GM06990 (cell line): ENCODE results near the gene INO80E.
"Not testable (repeated sequence)": the region's sequence is repeated elsewhere in the genome, so short reads cannot be mapped to it uniquely, and the experiment has no call there.

Source experiments
- DNase-seq: peaks from one replicate; pipeline ENCODE4 v3.0.0-alpha.2; 2011; ENCODE audit not compliant: insufficient read length; ENCODE audit errors: extremely low read depth
- H3K27me3 ChIP-seq: replicated peaks from 2 replicates; pipeline ENCODE4 v1.6.0; 2011; ENCODE audit warnings: low read length; ENCODE audit not compliant: control insufficient read depth, insufficient read depth
- H3K36me3 ChIP-seq: 2 replicates; pipeline ENCODE4 v1.5.1; 2011; ENCODE audit warnings: low read length; ENCODE audit not compliant: control insufficient read depth, insufficient read depth
- H3K4me3 ChIP-seq: replicated peaks from 2 replicates; pipeline ENCODE4 v1.5.1; 2011; ENCODE audit warnings: low read depth, mild to moderate bottlenecking, control low read depth, low read length
- TF ChIP-seq, protein P1 (sequence below): IDR thresholded peaks from 2 replicates; pipeline ENCODE4 v1.5.1; 2011; ENCODE audit warnings: low read length, control low read depth, mild to moderate bottlenecking, inconsistent platforms; ENCODE audit not compliant: insufficient read depth, poor library complexity, severe bottlenecking

INO80E gene

DNA sequence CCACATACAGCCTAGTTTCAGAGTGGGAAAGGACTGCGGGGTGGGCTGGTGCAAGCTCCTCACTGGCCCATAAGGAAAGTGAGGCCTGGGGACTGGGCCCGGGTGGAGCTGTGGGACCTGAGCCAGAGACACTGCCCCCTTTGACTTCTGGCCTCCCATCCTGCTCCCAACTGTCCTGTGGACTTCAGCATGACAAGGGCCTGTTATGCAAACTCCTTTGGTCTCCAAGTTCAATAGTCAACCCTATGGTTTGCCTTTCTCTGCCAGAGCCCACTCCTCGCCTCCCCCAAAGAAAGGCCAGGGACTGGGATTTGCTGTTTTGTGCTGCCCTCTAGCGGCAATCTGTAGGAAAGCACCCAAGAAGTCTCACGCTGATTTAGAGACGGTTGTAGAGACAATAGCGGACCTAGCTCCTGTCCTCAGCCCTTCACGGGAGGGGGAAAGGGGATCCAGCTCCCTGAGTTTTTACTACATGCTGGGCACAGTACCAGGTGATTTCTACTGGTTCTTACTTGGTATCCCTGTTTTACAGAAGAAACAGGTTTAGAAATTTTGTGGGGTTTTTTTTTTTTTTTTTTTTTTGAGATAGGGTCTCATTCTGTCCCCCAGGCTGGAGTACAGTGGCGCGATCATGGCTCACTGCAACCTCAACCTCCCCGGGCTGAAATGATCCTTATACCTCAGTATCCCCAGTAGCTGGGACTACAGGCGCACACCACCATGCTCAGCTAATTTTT, 36.2 kb downstream of the INO80E start:
- no peak overlapping the region for H3K4me3 ChIP-seq
- TF ChIP-seq, protein P1, sequence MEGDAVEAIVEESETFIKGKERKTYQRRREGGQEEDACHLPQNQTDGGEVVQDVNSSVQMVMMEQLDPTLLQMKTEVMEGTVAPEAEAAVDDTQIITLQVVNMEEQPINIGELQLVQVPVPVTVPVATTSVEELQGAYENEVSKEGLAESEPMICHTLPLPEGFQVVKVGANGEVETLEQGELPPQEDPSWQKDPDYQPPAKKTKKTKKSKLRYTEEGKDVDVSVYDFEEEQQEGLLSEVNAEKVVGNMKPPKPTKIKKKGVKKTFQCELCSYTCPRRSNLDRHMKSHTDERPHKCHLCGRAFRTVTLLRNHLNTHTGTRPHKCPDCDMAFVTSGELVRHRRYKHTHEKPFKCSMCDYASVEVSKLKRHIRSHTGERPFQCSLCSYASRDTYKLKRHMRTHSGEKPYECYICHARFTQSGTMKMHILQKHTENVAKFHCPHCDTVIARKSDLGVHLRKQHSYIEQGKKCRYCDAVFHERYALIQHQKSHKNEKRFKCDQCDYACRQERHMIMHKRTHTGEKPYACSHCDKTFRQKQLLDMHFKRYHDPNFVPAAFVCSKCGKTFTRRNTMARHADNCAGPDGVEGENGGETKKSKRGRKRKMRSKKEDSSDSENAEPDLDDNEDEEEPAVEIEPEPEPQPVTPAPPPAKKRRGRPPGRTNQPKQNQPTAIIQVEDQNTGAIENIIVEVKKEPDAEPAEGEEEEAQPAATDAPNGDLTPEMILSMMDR, result peak; percentile 83

DNA sequence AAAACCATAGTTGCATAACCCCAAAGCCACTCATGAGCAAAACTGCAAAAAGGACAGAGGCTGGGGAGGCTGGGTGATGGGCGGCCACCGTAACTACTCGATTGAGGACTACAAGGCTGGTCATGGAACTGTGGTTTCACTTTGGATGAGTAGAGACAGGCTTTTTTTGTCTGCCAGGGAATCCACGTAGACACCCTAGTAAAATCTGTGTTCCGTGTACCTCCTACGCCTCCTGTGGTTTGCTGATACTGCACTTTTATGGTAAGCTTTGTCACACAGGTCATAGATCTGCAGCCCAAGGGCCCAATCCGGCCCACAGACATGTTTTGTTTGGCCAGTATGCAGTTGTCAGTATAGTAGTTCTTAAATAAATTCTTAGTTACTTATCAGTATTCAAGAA, 37.2 kb downstream of the INO80E start:
- Histone ChIP-seq H3K36me3 (no peaks in the 10 kb centered on the region), H3K4me3 (no peak overlapping the region), H3K27me3 (no peaks in the 10 kb centered on the region; the same call in 1 of the 2 replicates)
- TF ChIP-seq, protein P1, result no peak
- no peak for DNase-seq

More for the DNA sequence above, 36.2 kb downstream of the INO80E start:
- Histone ChIP-seq H3K36me3 (no peaks in the 10 kb centered on the region), H3K27me3 (no peaks in the 10 kb centered on the region; the same call in 1 of the 2 replicates)
- DNase-seq, result no peak

GRCh38 chr16:30040221-30040620, 44.2 kb downstream of the INO80E start:
- H3K27me3 ChIP-seq, result no peaks in the 10 kb centered on the region; the same call in 1 of the 2 replicates
- H3K36me3 ChIP-seq, result no peaks in the 10 kb centered on the region
- TF ChIP-seq, protein P1, result no peak
- no peak for DNase-seq
- no peak overlapping the region for H3K4me3 ChIP-seq

- H3K27me3 ChIP-seq, H3K4me3 ChIP-seq, DNase-seq, H3K36me3 ChIP-seq: not testable (repeated sequence)
These were observed 44.6 kb downstream of the INO80E start for GRCh38 chr16:30040690-30041089.

DNA sequence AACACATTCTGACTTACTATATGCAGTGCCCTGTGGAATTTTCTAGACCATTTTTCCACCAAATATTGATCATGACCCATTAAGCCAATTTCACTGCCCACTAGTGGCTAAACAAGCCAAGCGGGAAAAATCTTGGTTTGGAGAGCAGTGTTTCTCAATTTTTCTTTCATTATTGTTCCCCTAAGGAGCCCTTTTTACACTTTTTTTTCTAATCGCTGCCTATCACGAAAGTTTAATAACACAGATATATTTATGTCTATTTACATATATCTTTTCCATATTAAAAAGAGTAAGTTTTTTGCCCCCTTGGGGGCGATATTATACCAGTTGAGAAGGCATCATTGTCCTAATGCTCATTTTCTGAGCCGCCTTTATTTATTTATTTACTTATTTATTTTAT, 45.8 kb downstream of the INO80E start:
- Histone ChIP-seq H3K4me3 (no peak overlapping the region), H3K27me3 (no peaks in the 10 kb centered on the region; the same call in 1 of the 2 replicates), H3K36me3 (no peaks in the 10 kb centered on the region)
- no peak for DNase-seq
- TF ChIP-seq, protein P1, result peak; percentile 46

DNA sequence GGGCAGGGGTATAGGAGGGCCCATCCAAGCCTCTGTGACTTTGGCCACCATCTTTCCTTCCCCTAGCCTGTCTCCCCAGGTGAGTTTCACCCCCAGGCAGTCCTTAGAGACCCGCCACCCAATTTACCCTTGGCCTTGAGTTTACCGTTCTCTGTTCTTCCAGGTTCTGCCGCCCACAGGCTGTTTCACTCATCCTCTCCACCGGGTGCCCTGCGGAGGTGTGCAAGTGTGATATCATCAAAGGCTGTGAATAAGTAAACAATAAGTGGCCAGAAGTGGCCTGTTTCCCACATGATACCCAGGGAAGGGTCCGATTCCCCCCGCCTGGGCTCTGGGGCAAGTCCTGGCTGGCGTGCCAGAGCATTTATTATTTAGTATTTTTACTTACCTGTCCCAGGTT, 50.1 kb downstream of the INO80E start:
- H3K27me3 ChIP-seq, result no peaks in the 10 kb centered on the region
- DNase-seq, result no peak
- H3K36me3 ChIP-seq, result no peaks in the 10 kb centered on the region
- TF ChIP-seq, protein P1, result no peak
- H3K4me3 ChIP-seq, result no peak overlapping the region
